Fibroblast of villous mesenchyme (primary cell): Measurements from ENCODE around the gene ASH1L. TPM values are rescaled to one million over a fixed set of nuclear protein-coding genes. Genes with fewer than 3 reads are reported as not detected.
"Not testable (repeated sequence)": the region's sequence is repeated elsewhere in the genome, so short reads cannot be mapped to it uniquely, and the experiment has no call there.

Experiments used
- DNase-seq: peaks from one replicate; pipeline ENCODE4 v3.0.0-alpha.2; 2010; ENCODE audit warnings: low read depth
- H3K4me3 ChIP-seq: 2 replicates; pipeline ENCODE4 v1.5.1; 2011; ENCODE audit warnings: low read depth, mild to moderate bottlenecking, low read length
- total RNA-seq: library from RNA; depleted of rRNA; stranded (reverse); fragments of >200 nt; gene quantifications from 2 replicates; pipeline ENCODE4 v1.2.3, GENCODE V29; 2012
- TF ChIP-seq, protein P1 (sequence below): IDR thresholded peaks from 2 replicates; pipeline ENCODE4 v1.5.1; 2012; ENCODE audit warnings: low read depth, mild to moderate bottlenecking, low read length; ENCODE audit not compliant: insufficient read depth

The ASH1L gene
- total RNA-seq, 1 donor: 43.2 TPM

DNA sequence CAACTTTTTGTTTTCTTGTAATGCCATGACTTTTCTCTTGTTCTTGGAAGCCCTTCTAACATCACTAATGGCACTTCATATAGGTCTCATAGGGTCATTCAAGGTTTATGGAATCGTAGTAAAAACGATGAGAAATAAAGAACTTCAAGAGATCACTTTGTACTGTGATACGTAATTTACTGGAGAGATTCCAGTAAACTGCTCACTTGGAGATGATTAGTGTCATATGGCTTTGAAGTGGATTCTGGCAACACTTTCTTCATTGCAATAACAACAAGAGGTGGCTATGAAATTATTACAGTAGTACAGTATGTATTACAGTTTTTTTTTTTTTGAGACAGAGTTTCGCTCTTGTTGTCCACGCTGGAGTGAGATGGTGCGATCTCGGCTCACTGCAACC, 138.5 kb downstream of the ASH1L start:
- TF ChIP-seq, protein P1, sequence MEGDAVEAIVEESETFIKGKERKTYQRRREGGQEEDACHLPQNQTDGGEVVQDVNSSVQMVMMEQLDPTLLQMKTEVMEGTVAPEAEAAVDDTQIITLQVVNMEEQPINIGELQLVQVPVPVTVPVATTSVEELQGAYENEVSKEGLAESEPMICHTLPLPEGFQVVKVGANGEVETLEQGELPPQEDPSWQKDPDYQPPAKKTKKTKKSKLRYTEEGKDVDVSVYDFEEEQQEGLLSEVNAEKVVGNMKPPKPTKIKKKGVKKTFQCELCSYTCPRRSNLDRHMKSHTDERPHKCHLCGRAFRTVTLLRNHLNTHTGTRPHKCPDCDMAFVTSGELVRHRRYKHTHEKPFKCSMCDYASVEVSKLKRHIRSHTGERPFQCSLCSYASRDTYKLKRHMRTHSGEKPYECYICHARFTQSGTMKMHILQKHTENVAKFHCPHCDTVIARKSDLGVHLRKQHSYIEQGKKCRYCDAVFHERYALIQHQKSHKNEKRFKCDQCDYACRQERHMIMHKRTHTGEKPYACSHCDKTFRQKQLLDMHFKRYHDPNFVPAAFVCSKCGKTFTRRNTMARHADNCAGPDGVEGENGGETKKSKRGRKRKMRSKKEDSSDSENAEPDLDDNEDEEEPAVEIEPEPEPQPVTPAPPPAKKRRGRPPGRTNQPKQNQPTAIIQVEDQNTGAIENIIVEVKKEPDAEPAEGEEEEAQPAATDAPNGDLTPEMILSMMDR: no peak
- no peak overlapping the region for H3K4me3 ChIP-seq
- no peak for DNase-seq

DNA sequence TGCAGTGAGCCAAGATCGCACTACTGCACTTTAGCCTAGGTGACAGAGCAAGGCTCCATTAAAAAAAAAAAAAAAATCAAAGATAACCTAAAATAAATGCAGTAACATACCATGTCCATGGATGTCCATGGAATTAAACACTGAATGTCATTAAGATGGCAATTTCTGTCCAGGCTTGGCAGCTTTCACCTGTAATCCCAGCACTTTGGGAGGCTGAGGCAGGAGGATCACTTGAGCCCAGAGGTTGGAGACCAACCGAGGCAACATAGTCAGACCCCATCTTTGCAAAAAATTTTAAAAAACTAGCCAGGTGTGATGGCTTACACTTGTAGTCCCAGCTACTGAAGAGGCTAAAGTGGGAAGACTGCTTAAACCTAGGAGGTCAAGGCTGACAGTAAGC, 141.8 kb downstream of the ASH1L start:
- no peak overlapping the region for H3K4me3 ChIP-seq
- no peak for DNase-seq
- TF ChIP-seq, protein P1: no peak

DNA sequence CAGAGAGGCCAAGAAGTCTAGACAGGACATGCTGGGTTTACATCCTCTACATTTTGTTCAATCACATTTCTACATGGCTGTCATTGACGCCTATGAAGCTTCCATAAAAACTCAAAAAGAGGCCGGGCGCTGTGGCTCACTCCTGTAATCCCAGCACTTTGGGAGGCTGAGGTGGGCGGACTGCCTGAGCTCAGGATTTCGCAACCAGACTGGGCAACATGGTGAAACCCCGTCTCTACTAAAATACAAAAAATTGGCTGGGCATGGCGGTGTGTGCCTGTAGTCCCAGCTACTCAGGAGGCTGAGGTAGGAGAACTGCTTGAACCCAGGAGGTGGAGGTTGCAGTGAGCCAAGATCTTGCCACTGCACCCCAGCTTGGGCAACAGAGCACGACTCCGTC, 150.8 kb downstream of the ASH1L start:
- DNase-seq: peak; percentile 10
- not testable (repeated sequence) for H3K4me3 ChIP-seq

DNA sequence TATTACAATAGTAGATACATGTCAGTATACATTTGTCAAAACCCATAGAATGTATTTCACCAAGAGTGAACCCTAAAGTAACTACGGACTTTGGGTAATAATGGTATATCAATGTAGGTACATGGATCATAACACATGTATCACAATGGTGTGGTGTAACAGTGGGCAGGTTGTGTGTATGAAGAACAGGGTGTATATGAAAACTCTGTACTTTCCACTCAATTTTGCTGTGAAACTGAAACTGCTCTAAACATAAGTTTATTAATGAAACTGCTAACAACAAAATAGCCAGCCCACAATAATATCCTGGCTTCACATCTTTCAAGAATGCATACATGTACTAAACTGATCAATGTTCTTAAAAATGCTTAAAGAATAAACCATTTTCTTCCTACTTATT, 151.7 kb downstream of the ASH1L start:
- TF ChIP-seq, protein P1: no peak
- H3K4me3 ChIP-seq: no peak overlapping the region
- DNase-seq: no peak

DNA sequence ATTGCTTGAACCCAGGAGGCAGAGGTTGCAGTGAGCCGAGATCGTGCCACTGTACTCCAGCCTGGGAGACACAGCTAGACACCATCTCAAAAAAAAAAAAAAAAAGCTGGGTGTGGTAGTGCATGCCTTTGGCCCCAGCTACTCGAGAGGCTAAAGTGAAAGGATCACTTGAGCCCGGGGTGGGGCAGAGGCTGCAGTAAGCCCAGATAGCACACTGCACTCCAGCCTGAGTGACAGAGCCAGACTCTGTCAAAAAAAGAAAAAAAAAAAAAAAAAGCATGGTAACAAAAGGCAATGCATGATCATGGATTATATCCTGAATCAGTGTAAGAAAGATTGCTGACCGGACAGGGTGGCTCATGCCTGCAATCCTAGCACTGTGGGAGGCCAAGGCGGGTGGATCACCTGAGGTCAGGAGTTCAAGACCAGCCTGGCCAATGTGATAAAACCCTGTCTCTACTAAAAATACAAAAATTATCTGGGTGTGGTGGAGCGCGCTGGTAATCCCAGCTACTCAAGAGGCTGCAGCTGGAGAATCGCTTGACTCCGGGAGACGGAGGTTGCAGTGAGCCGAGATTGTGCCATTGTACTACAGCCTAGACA, 165.6 kb downstream of the ASH1L start:
- peak; percentile 47 for DNase-seq
- TF ChIP-seq, protein P1: no peak
- H3K4me3 ChIP-seq: no peak overlapping the region

DNA sequence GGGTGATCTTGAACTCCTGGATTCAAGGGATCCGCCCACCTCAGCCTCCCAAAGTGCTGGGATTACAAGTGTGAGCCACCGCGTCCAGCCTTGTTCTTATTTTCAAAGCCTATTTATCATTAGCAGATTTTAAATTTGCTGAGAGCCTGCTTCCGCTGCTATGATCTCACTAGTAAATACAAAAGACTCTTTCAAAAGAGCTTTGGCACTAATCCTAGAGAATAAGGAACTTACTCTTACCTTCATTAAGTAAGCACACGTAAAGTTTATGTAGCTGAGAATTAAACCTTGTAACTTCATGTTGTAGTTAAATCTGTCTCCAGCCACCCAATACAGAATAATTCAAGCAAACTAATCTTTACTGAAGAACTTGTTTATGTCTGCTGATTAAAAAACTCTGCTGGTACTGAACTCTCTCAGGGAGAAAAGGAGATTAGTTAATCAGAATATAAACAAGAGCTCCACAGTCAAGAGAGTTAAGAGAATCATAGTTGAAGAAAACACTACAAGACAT, 169.6 kb downstream of the ASH1L start:
- peak; percentile 92 for DNase-seq
- TF ChIP-seq, protein P1: no peak
- no peak overlapping the region for H3K4me3 ChIP-seq

DNA sequence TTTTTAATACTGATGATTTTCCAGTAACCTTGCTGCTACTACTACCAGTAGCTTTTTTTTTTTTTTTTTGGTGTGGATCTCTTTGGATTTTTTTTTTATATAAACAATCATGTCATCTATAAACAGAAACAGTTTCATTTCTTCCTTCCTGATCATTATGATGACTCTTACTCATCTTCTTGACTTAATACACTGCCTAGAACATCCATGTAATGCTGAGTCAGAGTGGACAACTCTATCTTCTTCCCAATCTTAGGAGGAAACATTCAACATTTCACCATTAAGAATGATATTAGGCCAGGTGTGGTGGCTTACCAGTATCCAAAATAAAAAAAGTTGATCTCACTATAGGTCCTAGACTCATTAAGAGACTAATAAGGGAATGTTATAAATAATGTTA, 172.8 kb downstream of the ASH1L start:
- H3K4me3 ChIP-seq: no peak overlapping the region
- TF ChIP-seq, protein P1: no peak
- peak; percentile 55 for DNase-seq

DNA sequence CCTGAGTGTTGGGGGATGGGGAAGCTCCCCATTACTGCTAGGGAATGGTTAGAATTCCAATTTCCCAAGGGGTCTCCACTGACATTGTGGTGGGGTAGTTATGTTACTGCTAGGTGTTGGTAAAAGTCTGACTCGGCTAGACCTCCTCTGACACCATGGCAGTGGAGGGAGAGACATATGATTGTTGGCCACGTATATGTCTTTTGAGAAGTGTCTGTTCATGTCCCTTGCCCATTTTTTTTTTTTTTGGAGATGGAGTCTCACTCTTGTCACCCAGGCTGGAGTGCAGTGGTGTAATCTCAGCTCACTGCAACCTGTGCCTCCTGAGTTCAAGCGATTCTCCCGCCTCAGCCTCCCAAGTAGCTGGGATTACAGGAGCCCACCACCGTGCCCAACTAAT, 176.8 kb downstream of the ASH1L start:
- DNase-seq, H3K4me3 ChIP-seq: not testable (repeated sequence)
